Central memory CD8-positive, alpha-beta T cell (primary cell): ENCODE measurements around the gene TUNAR.

Experiments used
- ATAC-seq: fragments of 150-1000 bp; cut with Tn5 transposase; replicated peaks from 2 replicates; pipeline ENCODE4 v1.10.0; 2022; ENCODE audit warnings: mild to moderate bottlenecking, moderate FRiP score, moderate number of reproducible peaks; ENCODE audit not compliant: poor library complexity, severe bottlenecking; ENCODE audit errors: extremely low read depth
- DNase-seq, 2 donors: peaks; one replicate each; pipeline ENCODE4 v3.0.0; 2021; ENCODE audit warnings: low spot score in 2 of 2
- H3K27ac Mint-ChIP-seq: one replicate; pipeline ENCODE4 v1.8.0; 2022; ENCODE audit warnings: low read depth, mild to moderate bottlenecking, moderate library complexity, mixed read lengths
- H3K27me3 Mint-ChIP-seq: one replicate; pipeline ENCODE4 v1.8.0; 2022; ENCODE audit warnings: mixed read lengths
- H3K36me3 Mint-ChIP-seq: one replicate; pipeline ENCODE4 v1.8.0; 2022; ENCODE audit warnings: mild to moderate bottlenecking, moderate library complexity, mixed read lengths; ENCODE audit not compliant: insufficient read depth
- H3K4me1 Mint-ChIP-seq: one replicate; pipeline ENCODE4 v1.8.0; 2022; ENCODE audit warnings: mixed read lengths
- H3K4me3 Mint-ChIP-seq: one replicate; pipeline ENCODE4 v1.8.0; 2022; ENCODE audit warnings: mild to moderate bottlenecking, moderate library complexity, mixed read lengths
- H3K9me3 Mint-ChIP-seq: one replicate; pipeline ENCODE4 v1.8.0; 2022; ENCODE audit warnings: mixed read lengths

TUNAR gene

GRCh38 chr14:95939335-95939734 is 62.7 kb downstream of the TUNAR start:
- ATAC-seq = no peak
- H3K9me3 Mint-ChIP-seq = peaks cover 14% of the 10 kb centered on the region
- H3K4me3 Mint-ChIP-seq = no peak overlapping the region
- no peak overlapping the region for H3K27ac Mint-ChIP-seq
- no peaks in the 10 kb centered on the region for H3K4me1 Mint-ChIP-seq
- H3K36me3 Mint-ChIP-seq = no peaks in the 10 kb centered on the region
- DNase-seq = no peak
- H3K27me3 Mint-ChIP-seq = peaks cover 10% of the 10 kb centered on the region

GRCh38 chr14:95941897-95942296 is 65.3 kb downstream of the TUNAR start:
- Mint-ChIP-seq H3K4me3 (no peak overlapping the region), H3K4me1 (no peaks in the 10 kb centered on the region), H3K27me3 (peaks cover 16% of the 10 kb centered on the region), H3K9me3 (peaks cover 14% of the 10 kb centered on the region), H3K27ac (no peak overlapping the region), H3K36me3 (no peaks in the 10 kb centered on the region)
- ATAC-seq (no peak), DNase-seq (no peak)

- Mint-ChIP-seq H3K4me1 (no peaks in the 10 kb centered on the region), H3K27me3 (peaks cover 23% of the 10 kb centered on the region)
Measured at GRCh38 chr14:95943699-95944098, 67.1 kb downstream of the TUNAR start.

GRCh38 chr14:95944462-95944861 is 67.8 kb downstream of the TUNAR start:
- ATAC-seq (no peak), DNase-seq (no peak)
- Mint-ChIP-seq H3K27me3 (peaks cover 23% of the 10 kb centered on the region), H3K4me1 (no peaks in the 10 kb centered on the region), H3K4me3 (no peak overlapping the region), H3K36me3 (no peaks in the 10 kb centered on the region), H3K27ac (no peak overlapping the region), H3K9me3 (peaks cover 14% of the 10 kb centered on the region)

More at GRCh38 chr14:95943699-95944098, 67.1 kb downstream of the TUNAR start:
- DNase-seq (no peak), ATAC-seq (no peak)
- Mint-ChIP-seq H3K36me3 (no peaks in the 10 kb centered on the region), H3K4me3 (no peak overlapping the region), H3K27ac (no peak overlapping the region), H3K9me3 (peaks cover 14% of the 10 kb centered on the region)

GRCh38 chr14:95946867-95947266 is 70.2 kb downstream of the TUNAR start:
- Mint-ChIP-seq H3K9me3 (no peaks in the 10 kb centered on the region), H3K36me3 (no peaks in the 10 kb centered on the region), H3K4me3 (no peak overlapping the region), H3K27me3 (peaks cover 31% of the 10 kb centered on the region), H3K27ac (no peak overlapping the region), H3K4me1 (no peaks in the 10 kb centered on the region)
- ATAC-seq (no peak), DNase-seq (no peak)

GRCh38 chr14:95948558-95948981 is 71.9 kb downstream of the TUNAR start:
- Mint-ChIP-seq H3K27me3 (peaks cover 48% of the 10 kb centered on the region), H3K27ac (no peak overlapping the region), H3K36me3 (no peaks in the 10 kb centered on the region), H3K9me3 (no peaks in the 10 kb centered on the region), H3K4me1 (no peaks in the 10 kb centered on the region), H3K4me3 (no peak overlapping the region)
- no peak for DNase-seq
- no peak for ATAC-seq

GRCh38 chr14:95951359-95951758 is 74.7 kb downstream of the TUNAR start:
- ATAC-seq = no peak
- H3K4me1 Mint-ChIP-seq = no peaks in the 10 kb centered on the region

GRCh38 chr14:95953111-95953724 is 76.6 kb downstream of the TUNAR start:
- H3K27ac Mint-ChIP-seq = no peak overlapping the region
- H3K4me1 Mint-ChIP-seq = no peaks in the 10 kb centered on the region
- ATAC-seq = no peak
- no peak for DNase-seq
- peaks cover 36% of the 10 kb centered on the region for H3K27me3 Mint-ChIP-seq
- H3K4me3 Mint-ChIP-seq = no peak overlapping the region
- H3K9me3 Mint-ChIP-seq = no peaks in the 10 kb centered on the region
- H3K36me3 Mint-ChIP-seq = no peaks in the 10 kb centered on the region

More at GRCh38 chr14:95951359-95951758, 74.7 kb downstream of the TUNAR start:
- Mint-ChIP-seq H3K27ac (no peak overlapping the region), H3K9me3 (no peaks in the 10 kb centered on the region), H3K4me3 (no peak overlapping the region), H3K27me3 (peaks cover 47% of the 10 kb centered on the region), H3K36me3 (no peaks in the 10 kb centered on the region)
- no peak for DNase-seq

- DNase-seq (no peak), ATAC-seq (no peak)
- no peaks in the 10 kb centered on the region for H3K9me3 Mint-ChIP-seq
- H3K36me3 Mint-ChIP-seq = no peaks in the 10 kb centered on the region
- H3K4me3 Mint-ChIP-seq = no peak overlapping the region
- peaks cover 40% of the 10 kb centered on the region for H3K27me3 Mint-ChIP-seq
- no peak overlapping the region for H3K27ac Mint-ChIP-seq
- no peaks in the 10 kb centered on the region for H3K4me1 Mint-ChIP-seq
Measured at GRCh38 chr14:95956601-95957460, 80.2 kb downstream of the TUNAR start.

GRCh38 chr14:95958105-95958504 is 81.5 kb downstream of the TUNAR start:
- H3K4me1 Mint-ChIP-seq = no peaks in the 10 kb centered on the region
- H3K36me3 Mint-ChIP-seq = no peaks in the 10 kb centered on the region
- H3K9me3 Mint-ChIP-seq = no peaks in the 10 kb centered on the region
- H3K4me3 Mint-ChIP-seq = no peak overlapping the region
- no peak for DNase-seq
- peaks cover 29% of the 10 kb centered on the region for H3K27me3 Mint-ChIP-seq
- ATAC-seq = no peak
- no peak overlapping the region for H3K27ac Mint-ChIP-seq

GRCh38 chr14:95959317-95959716 is 82.7 kb downstream of the TUNAR start:
- Mint-ChIP-seq H3K4me3 (no peak overlapping the region), H3K27ac (no peak overlapping the region), H3K9me3 (no peaks in the 10 kb centered on the region), H3K36me3 (no peaks in the 10 kb centered on the region), H3K27me3 (peaks cover 25% of the 10 kb centered on the region), H3K4me1 (no peaks in the 10 kb centered on the region)
- no peak for ATAC-seq
- DNase-seq = no peak

GRCh38 chr14:95961481-95961880 is 84.8 kb downstream of the TUNAR start:
- H3K27me3 Mint-ChIP-seq = peaks cover 25% of the 10 kb centered on the region

GRCh38 chr14:95964901-95965300 is 88.3 kb downstream of the TUNAR start:
- no peaks in the 10 kb centered on the region for H3K9me3 Mint-ChIP-seq
- peaks cover 34% of the 10 kb centered on the region for H3K27me3 Mint-ChIP-seq
- DNase-seq (no peak), ATAC-seq (no peak)
- no peaks in the 10 kb centered on the region for H3K36me3 Mint-ChIP-seq
- no peaks in the 10 kb centered on the region for H3K4me1 Mint-ChIP-seq
- no peak overlapping the region for H3K27ac Mint-ChIP-seq
- no peak overlapping the region for H3K4me3 Mint-ChIP-seq

More at GRCh38 chr14:95961481-95961880, 84.8 kb downstream of the TUNAR start:
- Mint-ChIP-seq H3K9me3 (no peaks in the 10 kb centered on the region), H3K27ac (no peak overlapping the region), H3K36me3 (no peaks in the 10 kb centered on the region), H3K4me1 (no peaks in the 10 kb centered on the region), H3K4me3 (no peak overlapping the region)
- DNase-seq (no peak), ATAC-seq (no peak)
